Measurements from ENCODE around the gene ABCF1. TPM values are rescaled to one million over a fixed set of nuclear protein-coding genes. Genes with fewer than 3 reads are reported as not detected.

Gene ABCF1
- total and polyA plus RNA-seq, 9 of the 15 experiments (the other 6 are each of a cell fraction or from before 2014, with no cell fraction given): 41.6 to 193 (median 102) TPM

GRCh38 chr6:30614044-30614842, 43.0 kb downstream of the ABCF1 start (continued):
- TF ChIP-seq POLR2AphosphoS5 (IDR thresholded peaks at IDR 0.05; ENCODE audit: control insufficient read depth, insufficient read depth, low read depth, low read length) (peak; percentile 78; the same call in 1 of the 2 replicates), PHB2 (IDR thresholded peaks at IDR 0.05; ENCODE audit: low read depth) (no peak; the same call in 1 of the 2 replicates), CTBP1 (IDR thresholded peaks at IDR 0.05; ENCODE audit: borderline replicate concordance) (0 out of 2 replicates have a peak, but pooled peaks have one; percentile 26), RAD21 (CRISPR knock-in tag; conservative IDR thresholded peaks at IDR 0.05 in 1 of 2, IDR thresholded peaks at IDR 0.05 in 1 of 2) (no peak), BHLHE40 (IDR thresholded peaks at IDR 0.05; ENCODE audit: low read length) (no peak), KLF6 (CRISPR knock-in tag; IDR thresholded peaks at IDR 0.05; ENCODE audit: borderline replicate concordance) (no peak), FOXO4 (CRISPR knock-in tag; IDR thresholded peaks at IDR 0.05) (no peak), ZNF175 (CRISPR knock-in tag; IDR thresholded peaks at IDR 0.05; ENCODE audit: low read depth) (no peak), MCM2 (IDR thresholded peaks at IDR 0.05; ENCODE audit: low read depth) (no peak), ZNF124 (CRISPR knock-in tag; IDR thresholded peaks at IDR 0.05) (no peak), PCBP2 (IDR thresholded peaks at IDR 0.05; ENCODE audit: low read depth, low read length, poor library complexity, severe bottlenecking) (no peak), TBP (optimal IDR thresholded peaks at IDR 0.05; ENCODE audit: low read depth, low read length) (no peak), XRCC4 (IDR thresholded peaks at IDR 0.05; ENCODE audit: extremely low read depth, insufficient read depth, insufficient read length) (no peak), HDAC2 (IDR thresholded peaks at IDR 0.05) (no peak), GMEB1 (CRISPR knock-in tag; IDR thresholded peaks at IDR 0.05) (no peak), ZSCAN32 (CRISPR knock-in tag; IDR thresholded peaks at IDR 0.05) (peak; percentile 66; the same call in 1 of the 2 replicates), FUS (optimal IDR thresholded peaks at IDR 0.05; ENCODE audit: low read depth, low read length) (no peak), RBM14 (IDR thresholded peaks at IDR 0.05; ENCODE audit: borderline replicate concordance, insufficient read depth, low read depth, low read length) (no peak), TARDBP (IDR thresholded peaks at IDR 0.05) (peak; percentile 79; the same call in 1 of the 2 replicates), NCOA1 (IDR thresholded peaks at IDR 0.05; ENCODE audit: low read depth) (no peak), SFPQ (IDR thresholded peaks at IDR 0.05; ENCODE audit: low read depth, low read length) (no peak), RBM39 (optimal IDR thresholded peaks at IDR 0.05; ENCODE audit: low read depth, low read length) (no peak), ZNF23 (CRISPR knock-in tag; IDR thresholded peaks at IDR 0.05) (peak; percentile 72), ELF2 (CRISPR knock-in tag; IDR thresholded peaks at IDR 0.05) (peak; percentile 9; the same call in 1 of the 2 replicates), HDAC3 (IDR thresholded peaks at IDR 0.05; ENCODE audit: borderline replicate concordance, partially characterized antibody) (no peak)

Measured in K562 (cell line).